Measurements from ENCODE around the gene XYLT1.
"Not testable (repeated sequence)": the region's sequence is repeated elsewhere in the genome, so short reads cannot be mapped to it uniquely, and the experiment has no call there.

The XYLT1 gene

DNA sequence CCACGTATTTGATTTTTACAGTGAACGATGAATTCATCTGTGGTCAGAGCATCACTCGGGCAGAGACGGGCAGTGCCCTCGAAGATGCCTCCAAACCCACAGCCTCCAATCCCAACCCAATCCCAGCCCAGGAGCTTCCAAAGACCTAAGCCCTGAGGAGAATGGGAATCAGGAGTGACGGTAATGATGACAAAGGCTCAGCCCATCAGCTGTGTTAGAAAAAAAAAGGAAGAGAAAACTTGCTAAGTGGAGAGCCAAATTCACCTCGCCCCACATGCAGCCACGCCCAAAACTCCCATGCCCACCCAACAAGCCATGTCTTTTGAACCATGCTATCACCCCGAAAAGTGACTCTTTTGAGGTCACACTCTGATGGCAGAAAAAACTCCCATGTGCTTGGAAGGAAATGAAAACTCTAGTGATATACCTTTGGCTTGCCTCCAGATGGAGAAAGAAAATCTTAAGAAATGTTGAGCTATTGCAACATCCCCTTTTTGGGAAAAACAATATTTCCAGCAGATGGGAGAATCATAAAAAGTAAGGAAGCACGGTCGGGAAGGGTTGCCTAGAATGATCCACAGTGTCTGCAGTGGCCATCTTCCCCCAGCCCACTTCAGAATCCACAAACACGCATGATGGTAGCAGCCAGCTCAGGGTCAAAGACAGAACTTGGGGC is 37.7 kb downstream of the XYLT1 start:
- DNase-seq (ENCODE audit: low read depth, low spot score): no peak

DNA sequence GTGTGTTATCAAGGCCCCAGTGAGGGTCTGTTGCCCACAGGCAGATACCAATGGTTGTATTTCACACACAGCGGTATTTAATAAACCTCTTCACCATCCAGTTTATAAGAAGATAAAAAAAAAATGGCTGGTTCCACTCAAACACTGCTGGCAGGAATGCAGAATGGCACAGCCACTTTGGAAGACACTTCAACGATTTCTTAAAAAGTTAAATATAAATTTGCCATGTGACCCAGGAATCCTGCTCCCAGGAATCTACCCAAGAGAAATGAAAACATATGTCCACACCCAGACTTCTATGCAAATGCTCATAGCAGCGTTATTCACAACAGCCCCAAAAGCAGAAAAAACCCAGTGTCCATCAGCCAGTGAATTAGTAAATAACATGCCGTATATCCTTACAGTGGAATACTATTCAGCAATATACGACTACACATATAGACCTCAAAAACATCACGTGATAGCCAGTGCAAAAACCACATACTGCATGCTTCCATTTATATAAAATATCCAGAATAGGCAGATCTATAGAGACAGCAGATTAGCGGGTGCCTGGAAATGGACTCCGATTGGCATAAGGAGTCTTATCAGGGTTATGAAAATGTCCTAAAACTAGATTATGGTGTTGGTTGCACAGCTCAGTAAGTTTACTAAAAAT is 38.7 kb downstream of the XYLT1 start:
- DNase-seq (ENCODE audit: low read depth, low spot score): no peak

DNA sequence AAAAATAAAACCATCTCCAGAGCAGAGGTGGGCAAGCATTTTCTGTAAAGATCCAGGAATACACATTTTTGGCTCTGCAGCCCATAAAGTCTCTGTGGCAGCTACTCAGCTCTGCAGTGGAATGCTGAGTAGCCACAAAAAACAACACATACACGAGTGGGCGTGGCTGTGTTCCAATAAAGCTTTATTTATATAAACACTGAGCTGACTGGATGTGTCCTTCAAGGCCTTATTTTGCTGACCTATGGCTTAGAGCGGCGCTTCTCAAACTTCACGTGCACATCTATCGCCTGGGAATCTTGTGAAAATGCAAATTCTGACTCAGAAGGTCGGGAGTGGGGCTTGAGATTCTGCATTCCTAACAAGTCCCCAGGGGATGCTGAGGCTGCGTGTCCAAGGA is 39.7 kb downstream of the XYLT1 start:
- no peak for DNase-seq (ENCODE audit: low read depth, low spot score)

DNA sequence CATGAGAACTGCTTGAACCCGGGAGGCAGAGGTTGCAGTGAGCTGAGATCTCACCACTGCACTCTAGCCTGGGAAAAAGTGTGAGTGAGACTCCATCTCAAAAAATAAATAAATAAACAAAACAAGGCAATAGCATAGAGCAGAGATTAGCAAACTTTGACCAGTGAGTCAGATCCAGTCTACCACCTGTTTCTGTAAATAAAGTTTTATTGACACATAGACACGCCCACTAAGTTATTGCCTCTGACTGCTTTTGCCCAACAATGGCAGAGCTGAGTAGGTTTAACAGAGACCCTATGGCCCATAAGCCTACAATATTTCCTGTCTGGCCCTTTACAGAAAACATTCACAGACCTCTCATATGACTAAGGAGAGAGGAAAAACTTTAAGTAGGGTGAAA is 44.3 kb downstream of the XYLT1 start:
- DNase-seq (ENCODE audit: low read depth, low spot score): no peak

DNA sequence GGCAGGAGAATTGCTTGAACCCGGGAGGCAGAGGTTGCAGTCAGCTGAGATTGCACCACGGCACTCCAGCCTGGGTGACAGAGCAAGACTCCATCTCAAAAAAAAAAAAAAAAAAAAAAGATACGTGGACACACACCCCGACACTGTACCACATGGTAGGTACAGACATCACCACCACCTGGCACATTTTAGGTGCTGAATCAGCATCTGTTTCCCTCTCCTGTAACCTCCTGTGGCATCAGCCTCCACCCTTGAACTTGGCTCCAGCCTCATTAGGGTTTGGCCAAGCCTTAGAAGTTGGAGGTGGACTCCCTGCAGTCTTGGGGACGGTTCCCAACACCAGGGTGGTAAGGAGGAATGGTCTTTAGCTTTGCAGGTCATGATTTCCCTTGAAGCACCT is 46.0 kb downstream of the XYLT1 start:
- DNase-seq (ENCODE audit: low read depth, low spot score): no peak

DNA sequence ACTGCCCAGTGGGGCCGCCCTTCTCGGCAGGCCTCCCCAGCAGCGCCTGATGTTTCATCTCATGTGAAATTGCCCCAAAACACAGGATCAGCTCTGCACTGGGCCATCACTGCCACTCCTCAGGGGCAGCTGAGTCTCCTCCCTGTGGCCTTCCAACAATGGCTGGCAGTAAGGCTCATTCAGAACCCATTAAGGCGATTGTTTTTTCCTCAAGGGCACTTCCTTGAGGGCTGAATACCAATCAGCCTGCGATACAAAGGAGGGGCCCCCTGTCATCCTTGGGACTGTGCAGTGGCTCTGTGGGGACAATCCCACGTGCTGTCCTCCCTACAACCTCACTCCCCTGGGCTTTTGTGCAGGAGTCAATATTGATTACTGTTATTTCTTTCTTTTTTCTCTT is 47.5 kb downstream of the XYLT1 start:
- no peak for DNase-seq (ENCODE audit: low read depth, low spot score)

DNA sequence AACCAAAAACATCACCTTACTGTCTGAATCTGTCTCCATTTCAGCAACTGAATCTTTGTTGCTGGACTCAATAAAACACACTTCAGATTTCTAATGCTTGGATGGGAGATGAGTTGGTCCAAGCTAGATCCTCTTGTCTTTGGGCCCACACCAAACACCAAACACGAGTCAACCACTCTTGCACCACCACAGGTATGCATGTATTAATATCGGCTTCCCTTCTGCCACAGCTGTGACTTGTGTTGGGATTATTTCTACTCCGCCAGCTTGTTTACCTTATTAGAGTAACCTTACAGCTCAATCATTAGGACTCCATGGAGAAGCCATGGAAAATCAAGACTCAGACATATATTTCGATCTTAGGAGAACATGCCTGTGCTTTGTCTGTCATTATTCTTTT is 49.9 kb downstream of the XYLT1 start:
- no peak for DNase-seq (ENCODE audit: low read depth, low spot score)

DNA sequence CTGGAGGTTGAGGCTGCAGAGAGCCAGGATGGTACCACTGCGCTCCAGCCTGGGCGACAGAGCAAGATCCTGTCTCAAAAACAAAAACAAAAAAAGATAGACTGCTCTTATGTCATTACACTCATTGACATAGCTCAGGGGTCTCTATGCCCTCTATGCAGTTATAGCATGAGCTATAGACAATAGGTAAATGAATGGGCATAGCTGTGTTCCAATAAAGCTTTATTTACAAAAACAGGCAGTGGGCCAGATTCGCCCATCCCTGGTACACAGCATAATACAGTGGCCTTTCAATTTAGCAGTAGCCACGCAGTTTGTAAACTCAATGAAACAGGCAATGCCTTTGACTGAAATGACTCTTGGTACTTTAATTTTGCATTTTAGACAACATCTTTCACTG is 51.5 kb downstream of the XYLT1 start:
- DNase-seq (ENCODE audit: low read depth, low spot score): no peak

DNA sequence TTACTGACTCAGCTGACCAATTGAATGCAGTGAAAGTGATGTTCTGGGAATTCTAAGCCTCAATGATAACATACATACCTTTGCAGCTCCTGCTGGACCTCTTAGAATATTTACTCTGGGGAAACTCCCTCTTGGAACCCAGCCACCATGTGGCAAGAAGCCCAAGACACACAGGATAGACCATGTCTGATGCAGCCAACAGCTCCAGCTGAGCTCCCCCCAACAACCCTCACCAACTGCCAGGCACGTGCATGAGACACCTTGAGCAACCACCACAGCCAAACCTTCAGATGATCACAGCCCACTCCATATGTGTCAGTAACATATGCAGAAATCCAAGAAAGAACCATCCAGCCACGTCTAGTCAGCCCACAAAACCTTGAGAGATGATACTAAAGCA is 53.0 kb downstream of the XYLT1 start:
- DNase-seq (ENCODE audit: low read depth, low spot score): no peak

DNA sequence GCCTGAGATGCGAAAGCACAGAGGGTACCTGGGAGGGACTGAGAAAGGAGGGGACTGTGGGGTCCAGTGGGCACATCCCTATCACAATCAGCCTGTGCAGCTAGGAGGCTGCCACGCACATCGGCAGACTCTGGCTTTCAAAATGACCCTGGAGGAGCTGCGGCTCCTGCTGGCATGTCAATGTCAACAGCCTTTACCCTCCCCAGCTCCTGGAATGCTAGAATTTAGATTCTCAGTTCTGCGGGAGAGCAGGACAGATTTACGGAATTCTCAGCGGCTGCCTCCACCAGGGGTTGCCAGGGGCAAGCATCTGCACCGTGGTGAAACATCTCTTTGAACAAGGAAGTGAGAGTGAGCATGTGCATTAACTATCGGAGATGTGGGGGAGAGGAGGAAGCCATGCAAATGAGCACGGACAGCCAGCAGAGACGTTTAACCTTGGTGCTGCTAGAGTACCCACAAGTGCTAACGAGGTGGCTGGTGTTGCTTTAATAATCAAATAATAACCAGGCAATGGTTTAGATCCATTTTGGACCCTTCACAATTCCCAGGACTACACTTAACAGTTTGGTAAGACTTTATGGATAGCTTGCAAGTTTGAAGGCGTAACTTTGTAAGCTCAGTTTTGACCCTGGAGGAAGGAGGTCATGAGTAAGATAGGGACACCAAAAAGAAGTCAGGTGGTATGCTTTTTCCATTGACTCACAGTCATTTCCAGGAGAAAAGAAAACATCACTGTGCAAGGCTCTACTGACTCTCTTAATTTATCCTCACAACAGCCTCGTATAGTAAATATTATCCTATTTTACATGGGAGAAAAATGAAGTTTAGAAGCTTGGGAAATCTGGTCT is 54.1 kb downstream of the XYLT1 start:
- DNase-seq (ENCODE audit: low read depth, low spot score): peak; percentile 17

DNA sequence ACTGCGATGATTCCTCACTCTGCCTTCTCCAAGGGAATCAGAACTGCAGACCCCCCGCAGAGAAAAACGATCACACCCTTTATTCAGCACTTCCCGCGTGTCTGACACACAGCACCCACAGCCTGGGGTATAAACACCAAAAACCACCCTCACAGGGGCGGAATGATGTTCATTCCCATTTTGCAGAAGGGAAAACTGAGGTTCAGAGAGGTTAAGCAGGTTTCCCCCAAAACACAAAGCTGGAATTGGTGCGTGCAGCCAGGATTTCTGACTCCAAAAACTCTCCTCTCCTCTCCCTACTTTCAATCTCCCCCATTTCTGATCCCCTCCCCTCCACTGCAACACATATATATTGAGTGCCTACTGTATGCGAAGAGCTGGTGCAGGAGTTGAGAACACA is 55.8 kb downstream of the XYLT1 start:
- no peak for DNase-seq (ENCODE audit: low read depth, low spot score)

DNA sequence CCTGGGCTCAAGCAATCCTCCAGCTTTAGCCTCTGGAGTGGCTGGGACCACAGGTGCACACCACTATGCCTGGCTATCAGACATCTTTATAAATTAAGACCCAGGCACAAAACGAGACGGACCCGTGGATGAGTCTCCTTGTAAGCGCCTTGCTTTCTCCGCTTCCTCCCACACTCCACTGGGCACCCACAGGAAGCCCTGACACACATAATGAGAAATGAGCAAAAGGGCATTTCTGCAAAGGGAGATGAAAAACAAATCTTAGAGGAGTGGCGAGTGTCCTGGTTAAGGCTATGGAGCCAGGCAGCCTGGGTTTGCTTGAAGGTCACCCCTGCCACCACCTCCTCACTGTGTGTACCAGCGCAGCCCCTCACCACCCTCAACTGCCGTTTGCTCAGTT is 56.3 kb downstream of the XYLT1 start:
- DNase-seq (ENCODE audit: low read depth, low spot score): no peak

DNA sequence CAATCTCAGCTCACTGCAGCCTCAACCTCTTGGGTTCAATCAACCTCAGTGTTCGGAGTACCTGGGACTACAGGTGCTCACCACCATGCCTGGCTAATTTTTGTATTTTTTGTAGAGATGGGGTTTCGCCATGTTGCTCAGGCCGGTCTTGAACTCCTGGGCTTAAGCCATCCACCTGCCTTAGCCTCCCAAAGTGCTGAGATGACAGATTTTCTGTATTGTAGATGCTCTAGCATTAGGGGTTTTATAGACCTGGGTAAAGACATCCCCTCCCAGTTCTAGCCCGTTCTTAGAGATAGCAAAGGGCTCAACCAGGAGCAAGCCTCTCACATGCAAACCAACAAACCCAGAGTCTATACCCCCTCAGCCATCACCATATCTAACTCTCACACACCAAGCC is 57.3 kb downstream of the XYLT1 start:
- DNase-seq (ENCODE audit: low read depth, low spot score): no peak

DNA sequence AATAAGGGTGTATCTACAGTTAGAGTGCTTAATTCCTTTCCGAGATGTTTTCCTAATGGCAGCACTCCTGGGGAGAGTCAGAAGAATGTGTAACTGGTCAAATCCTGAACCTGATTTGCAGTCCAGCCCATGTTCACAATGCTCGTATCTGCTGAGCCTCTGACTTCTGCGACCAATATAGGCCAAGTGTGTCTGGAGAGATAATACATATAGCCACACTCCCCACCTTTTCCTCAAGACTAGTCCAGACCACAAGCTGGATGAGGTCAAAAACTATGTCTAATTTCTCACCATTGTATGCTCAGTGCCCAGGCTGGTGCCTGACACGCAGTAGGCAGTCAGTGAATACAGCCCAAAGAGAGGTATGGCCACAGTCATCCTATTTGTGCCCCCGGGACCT is 58.0 kb downstream of the XYLT1 start:
- no peak for DNase-seq (ENCODE audit: low read depth, low spot score)

DNA sequence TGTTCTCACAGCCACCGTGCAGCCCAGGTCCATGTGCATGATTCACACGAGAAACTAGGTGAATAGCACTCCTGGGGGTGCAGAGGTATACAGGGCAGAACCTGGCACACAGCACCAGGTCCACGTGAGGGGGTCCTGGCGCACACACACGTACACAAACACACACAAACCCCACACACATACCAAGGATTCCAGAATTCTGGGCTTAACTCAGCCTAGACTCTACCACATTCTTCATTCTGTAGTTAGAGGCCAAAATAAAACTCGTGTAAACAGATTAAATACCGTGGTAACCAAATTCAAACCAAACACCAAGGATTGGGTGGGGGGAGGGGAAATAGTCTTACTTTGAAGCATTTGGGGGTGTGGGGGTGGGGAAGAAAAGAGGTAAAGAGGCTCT is 58.5 kb downstream of the XYLT1 start:
- no peak for DNase-seq (ENCODE audit: low read depth, low spot score)

DNA sequence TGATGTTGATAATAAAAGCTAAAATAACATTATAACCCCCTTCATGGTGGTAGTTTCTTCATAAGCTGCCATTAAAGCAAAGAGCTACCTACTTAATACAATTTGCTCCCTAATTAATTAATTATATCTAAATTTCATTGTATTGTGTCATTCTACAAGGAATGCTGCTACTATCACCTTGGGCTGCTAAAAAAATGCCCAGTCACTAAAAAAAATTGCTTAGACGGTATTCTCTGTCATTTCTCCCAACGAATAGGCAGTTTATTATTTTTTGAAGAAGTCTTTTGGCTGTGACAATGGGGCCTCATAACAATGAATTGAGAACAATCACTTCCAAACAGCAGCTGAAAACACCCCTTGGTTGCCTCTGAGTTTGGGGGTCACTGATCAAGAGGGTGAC is 59.5 kb downstream of the XYLT1 start:
- no peak for DNase-seq (ENCODE audit: low read depth, low spot score)

DNA sequence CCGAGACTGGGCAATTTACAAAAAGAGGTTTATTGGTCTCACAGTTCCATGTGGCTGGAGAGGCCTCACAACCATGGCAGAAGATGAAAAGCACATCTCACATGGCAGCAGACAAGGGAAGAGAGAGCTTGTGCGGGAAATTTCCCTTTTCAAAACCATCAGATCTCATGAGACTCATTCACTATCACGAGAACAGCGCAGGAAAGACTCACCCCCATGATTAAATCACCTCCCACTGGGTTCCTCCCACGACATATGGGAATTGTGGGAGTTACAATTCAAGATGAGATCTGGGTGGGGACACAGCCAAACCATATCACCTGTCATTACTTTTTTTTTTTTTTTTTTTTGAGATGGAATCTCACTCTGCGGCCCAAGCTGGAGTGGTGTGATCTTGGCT is 60.4 kb downstream of the XYLT1 start:
- DNase-seq (ENCODE audit: low read depth, low spot score): not testable (repeated sequence)

DNA sequence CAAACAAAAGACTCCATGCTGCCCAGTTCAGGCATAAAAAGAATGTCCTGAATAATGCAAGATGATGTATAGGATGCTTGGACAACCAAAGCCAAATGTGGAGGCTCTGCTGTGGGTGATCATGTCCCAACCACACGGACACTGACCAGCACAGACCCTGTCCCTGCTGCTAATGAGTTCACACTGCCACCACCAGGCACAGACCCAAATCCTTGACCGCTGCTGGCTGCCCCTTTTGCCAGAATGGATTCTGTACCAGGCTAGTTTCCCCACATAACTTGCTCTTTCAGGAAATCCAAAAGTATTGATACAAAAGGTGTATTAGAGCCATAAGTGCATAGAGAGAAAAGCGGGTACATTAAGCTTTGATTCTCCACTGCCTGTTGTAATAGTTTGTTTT is 60.9 kb downstream of the XYLT1 start:
- no peak for DNase-seq (ENCODE audit: low read depth, low spot score)

DNA sequence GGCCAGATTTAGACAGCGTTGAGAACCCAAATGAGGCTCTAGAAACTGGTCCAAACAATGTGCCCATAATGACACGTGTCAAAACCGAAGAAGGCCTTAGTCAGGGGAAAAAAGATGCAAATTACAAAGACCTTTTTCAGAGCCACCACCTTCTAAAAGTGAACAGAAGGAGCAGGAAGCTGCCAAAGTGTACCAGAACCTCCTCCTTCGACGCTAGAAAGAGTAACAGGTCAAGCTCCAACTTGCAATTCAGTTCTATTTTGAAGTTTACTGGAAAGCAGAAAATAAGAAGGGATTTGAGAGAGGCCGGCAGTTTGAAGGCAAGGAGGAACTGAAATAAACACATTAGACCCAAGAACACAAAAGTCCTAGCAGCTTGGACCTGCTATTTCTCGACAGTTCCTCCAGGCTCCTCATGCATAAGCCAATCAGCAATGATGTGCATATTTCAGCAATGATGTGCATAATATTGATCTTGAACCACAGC is 61.8 kb downstream of the XYLT1 start:
- DNase-seq (ENCODE audit: low read depth, low spot score): no peak

DNA sequence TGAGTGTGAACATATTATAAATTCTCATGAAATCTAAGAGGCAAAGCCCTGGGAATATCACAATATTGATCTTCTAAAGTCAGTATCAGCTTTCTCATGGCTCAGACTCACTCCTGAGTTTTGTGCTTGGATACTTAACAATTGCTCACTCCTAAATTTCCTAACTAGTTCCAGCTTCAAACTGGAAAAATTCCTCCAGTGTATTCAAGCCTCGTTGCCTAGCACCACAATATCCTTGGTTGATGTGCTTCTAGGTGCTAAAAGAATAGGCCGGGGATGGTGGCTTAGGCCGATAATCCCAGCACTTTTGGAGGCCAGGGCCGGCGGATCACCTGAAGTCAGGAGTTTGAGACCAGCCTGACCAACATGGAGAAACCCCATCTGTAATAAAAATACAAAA is 62.5 kb downstream of the XYLT1 start:
- DNase-seq (ENCODE audit: low read depth, low spot score): no peak

DNA sequence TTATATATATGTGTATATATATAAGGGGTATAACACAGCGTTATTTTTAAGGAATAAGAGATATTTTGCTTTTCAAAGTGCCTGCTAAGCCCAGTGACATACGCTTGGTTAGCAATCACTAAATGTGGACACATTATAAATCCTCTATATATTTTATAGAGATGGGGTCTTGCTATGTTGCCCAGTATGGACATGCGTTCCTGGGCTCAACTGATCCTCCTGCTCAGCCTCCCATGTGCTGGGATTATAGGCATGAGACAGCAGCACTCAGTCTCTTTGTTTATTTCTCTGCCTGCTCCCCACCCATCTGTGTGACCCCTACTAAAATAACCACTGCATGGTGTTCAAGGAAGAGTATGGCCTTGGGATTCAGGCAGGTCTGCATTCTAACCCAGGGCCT is 63.4 kb downstream of the XYLT1 start:
- no peak for DNase-seq (ENCODE audit: low read depth, low spot score)

DNA sequence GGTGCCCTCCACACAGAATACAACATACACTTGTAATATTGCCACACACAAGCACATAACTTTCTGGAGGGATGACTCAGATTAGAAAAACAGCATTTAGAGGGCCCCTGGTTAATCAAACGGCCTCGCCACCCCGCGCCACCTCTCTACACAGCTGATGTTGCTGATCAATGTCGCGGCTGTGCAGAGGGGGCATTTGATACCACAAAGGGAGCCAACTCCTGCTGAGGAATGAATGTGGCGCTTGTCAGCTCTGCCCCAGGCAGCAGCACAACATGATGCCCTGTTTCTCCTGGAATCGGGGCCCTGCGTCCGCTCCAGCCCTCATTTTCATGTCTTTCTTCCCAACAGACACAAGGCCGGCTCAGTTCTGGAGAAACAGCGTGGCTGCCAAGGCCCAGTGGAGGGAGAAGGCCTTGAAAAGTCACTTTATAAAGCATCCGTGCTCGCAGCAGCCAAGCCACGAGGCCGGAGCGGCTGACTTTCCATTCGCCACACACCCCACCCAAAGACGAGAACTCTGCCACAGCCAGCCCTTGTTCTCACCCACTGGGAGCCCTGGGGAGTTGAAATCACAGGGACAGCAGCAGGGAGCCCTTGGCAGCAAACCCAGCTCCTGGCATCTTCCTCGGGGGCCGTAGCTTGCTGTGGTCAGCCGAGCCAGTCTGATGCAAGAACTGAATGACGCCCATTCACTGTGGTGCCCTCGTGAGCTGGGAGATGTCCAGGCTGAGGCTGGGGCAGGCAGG is 65.6 kb downstream of the XYLT1 start:
- no peak for DNase-seq (ENCODE audit: low read depth, low spot score)

Measured in activated CD4-positive, CD25-positive, alpha-beta regulatory T cell treated with anti-CD3 and anti-CD28 coated beads, Interleukin-2, amount 50 U/mL, for 16 hours (primary cell).